ENCODE results near the gene MIEF2.

DNA sequence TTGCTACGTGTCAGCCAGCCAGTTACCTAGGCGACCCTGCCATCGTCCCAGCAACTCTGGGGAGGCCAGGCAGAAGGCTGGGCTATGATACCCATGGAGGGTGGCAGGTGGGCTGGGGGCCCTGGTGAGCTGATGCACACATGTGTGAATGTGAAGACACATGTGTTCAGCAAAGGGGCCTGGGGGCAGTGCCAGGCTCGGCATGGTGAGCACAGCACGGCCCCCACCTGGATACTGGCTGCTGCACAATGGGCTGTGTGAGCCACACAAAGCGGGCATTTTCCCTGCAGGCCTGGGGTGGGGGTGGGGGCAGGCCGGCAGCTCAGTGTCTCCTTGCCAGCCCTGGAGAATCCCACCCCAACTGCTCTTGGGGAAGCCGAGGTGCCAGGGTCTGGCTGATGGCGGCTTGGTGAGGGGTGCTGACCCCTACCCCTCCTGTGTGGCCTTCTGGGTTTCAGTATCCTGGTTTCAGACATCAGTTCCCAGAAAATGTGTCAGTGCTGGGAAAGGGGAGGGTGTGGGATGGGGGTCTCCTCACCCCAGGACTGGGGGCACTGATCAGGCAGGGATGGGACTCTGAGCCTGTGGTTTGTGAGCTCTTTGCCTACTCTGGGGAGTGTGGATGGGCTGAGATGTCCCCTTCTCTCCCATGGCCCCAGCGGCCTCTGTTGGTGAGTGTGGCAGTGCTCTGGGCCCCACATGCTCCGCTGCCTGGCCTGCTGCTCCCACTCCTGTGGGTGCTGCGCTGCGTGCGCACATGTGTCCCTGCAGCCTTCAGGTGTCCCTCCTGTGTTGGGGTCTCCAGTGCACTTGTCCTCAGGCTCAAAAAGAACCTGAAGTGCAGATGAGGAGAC is 29.9 kb upstream of the MIEF2 start:
- TF ChIP-seq CTCF (conservative IDR thresholded peaks at IDR 0.05; ENCODE audit: low read depth, low read length), result no peak
- no peak for TF ChIP-seq EZH2 (IDR thresholded peaks at IDR 0.05; ENCODE audit: low read length, unreplicated experiment)
- TF ChIP-seq EZH2phosphoT487 (IDR thresholded peaks at IDR 0.05; ENCODE audit: borderline replicate concordance, low read length), result no peak

Data from PC-3 (cell line).